ENCODE results near the gene HOXC12. TPM values are rescaled to one million over a fixed set of nuclear protein-coding genes. Genes with fewer than 3 reads are reported as not detected.

The HOXC12 gene
- total and polyA plus RNA-seq, 2 experiments from 2014 or later: not detected

- TF ChIP-seq, protein P1, sequence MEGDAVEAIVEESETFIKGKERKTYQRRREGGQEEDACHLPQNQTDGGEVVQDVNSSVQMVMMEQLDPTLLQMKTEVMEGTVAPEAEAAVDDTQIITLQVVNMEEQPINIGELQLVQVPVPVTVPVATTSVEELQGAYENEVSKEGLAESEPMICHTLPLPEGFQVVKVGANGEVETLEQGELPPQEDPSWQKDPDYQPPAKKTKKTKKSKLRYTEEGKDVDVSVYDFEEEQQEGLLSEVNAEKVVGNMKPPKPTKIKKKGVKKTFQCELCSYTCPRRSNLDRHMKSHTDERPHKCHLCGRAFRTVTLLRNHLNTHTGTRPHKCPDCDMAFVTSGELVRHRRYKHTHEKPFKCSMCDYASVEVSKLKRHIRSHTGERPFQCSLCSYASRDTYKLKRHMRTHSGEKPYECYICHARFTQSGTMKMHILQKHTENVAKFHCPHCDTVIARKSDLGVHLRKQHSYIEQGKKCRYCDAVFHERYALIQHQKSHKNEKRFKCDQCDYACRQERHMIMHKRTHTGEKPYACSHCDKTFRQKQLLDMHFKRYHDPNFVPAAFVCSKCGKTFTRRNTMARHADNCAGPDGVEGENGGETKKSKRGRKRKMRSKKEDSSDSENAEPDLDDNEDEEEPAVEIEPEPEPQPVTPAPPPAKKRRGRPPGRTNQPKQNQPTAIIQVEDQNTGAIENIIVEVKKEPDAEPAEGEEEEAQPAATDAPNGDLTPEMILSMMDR (IDR thresholded peaks at IDR 0.05; ENCODE audit: low read depth, low read length): no peak
- H3K27me3 ChIP-seq: peaks cover 100% of the 10 kb centered on the region
- no peaks in the 10 kb centered on the region for H3K36me3 ChIP-seq
- no peak for DNase-seq (ENCODE audit: low read depth in 1 of 2, low spot score in 1 of 2)
- no peak overlapping the region for H3K4me3 ChIP-seq
- H3K27ac ChIP-seq: no peak overlapping the region
- H3K9me3 ChIP-seq (ENCODE audit: low read depth): no peaks in the 10 kb centered on the region
- H3K4me1 ChIP-seq (ENCODE audit: low read depth): no peaks in the 10 kb centered on the region
Measured at GRCh38 chr12:54007538-54008259, 53.0 kb downstream of the HOXC12 start.

DNA sequence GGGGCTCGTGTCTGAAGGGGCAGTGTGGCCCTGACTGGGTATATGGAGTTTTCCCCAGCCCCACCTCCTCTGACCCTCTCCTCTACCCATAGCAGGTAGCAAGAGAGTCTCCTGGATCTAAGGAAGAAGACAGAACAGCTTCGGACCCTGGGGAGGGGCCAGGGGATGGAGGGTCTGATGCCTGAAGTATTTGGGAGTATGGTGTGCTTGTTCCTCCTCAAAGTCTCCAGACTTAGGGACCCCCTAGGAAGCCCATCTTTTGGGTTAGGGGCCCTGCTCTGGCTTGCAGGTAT lies 53.5 kb downstream of the HOXC12 start:
- Histone ChIP-seq H3K27ac (no peak overlapping the region), H3K4me3 (no peak overlapping the region), H3K36me3 (no peaks in the 10 kb centered on the region), H3K27me3 (peaks cover 100% of the 10 kb centered on the region), H3K4me1 (ENCODE audit: low read depth) (no peaks in the 10 kb centered on the region), H3K9me3 (ENCODE audit: low read depth) (no peaks in the 10 kb centered on the region)
- TF ChIP-seq, protein P1 (IDR thresholded peaks at IDR 0.05; ENCODE audit: low read depth, low read length): no peak
- DNase-seq (ENCODE audit: low read depth in 1 of 2, low spot score in 1 of 2): no peak

Other genes starting within 250 kb of the HOXC12 start
- 116 and 187 TPM in 2 replicates for gene CALCOCO1, start 227.5 kb upstream of the HOXC12 start, total RNA-seq
- gene CALCOCO1, start 227.5 kb upstream of the HOXC12 start, polyA plus RNA-seq: 128 and 176 TPM in 2 replicates
- not detected in 2 replicates for gene CISTR, start 202.9 kb upstream of the HOXC12 start, total RNA-seq
- 0.34 and 0.55 TPM in 2 replicates for gene CISTR, start 202.9 kb upstream of the HOXC12 start, polyA plus RNA-seq
- gene HOXC13, start 16.1 kb upstream of the HOXC12 start, total RNA-seq: not detected in 2 replicates
- gene HOXC13, start 16.1 kb upstream of the HOXC12 start, polyA plus RNA-seq: not detected in 2 replicates
- not detected in 2 replicates for gene HOXC11, start 18.2 kb downstream of the HOXC12 start, total RNA-seq
- not detected in 2 replicates for gene HOXC11, start 18.2 kb downstream of the HOXC12 start, polyA plus RNA-seq
- not detected in 2 replicates for gene HOTAIR, start 20.1 kb downstream of the HOXC12 start, total RNA-seq
- not detected in 2 replicates for gene HOTAIR, start 20.1 kb downstream of the HOXC12 start, polyA plus RNA-seq
- gene HOXC10, start 30.2 kb downstream of the HOXC12 start, total RNA-seq: not detected in 2 replicates
- gene HOXC10, start 30.2 kb downstream of the HOXC12 start, polyA plus RNA-seq: not detected in 2 replicates
- gene HOXC9, start 45.3 kb downstream of the HOXC12 start, total RNA-seq: not detected in 2 replicates
- gene HOXC9, start 45.3 kb downstream of the HOXC12 start, polyA plus RNA-seq: not detected in 2 replicates
- 0.06 TPM in 1 of 2 replicates, not detected in the other for gene HOXC8, start 54.1 kb downstream of the HOXC12 start, total RNA-seq
- gene HOXC8, start 54.1 kb downstream of the HOXC12 start, polyA plus RNA-seq: not detected in 2 replicates
- gene HOXC6, start 73.5 kb downstream of the HOXC12 start, total RNA-seq: not detected in 2 replicates
- gene HOXC6, start 73.5 kb downstream of the HOXC12 start, polyA plus RNA-seq: not detected in 2 replicates
- gene HOXC5, start 78.1 kb downstream of the HOXC12 start, total RNA-seq: not detected in 2 replicates
- not detected in 2 replicates for gene HOXC5, start 78.1 kb downstream of the HOXC12 start, polyA plus RNA-seq
- not detected in 2 replicates for gene HOXC4, start 98.9 kb downstream of the HOXC12 start, total RNA-seq
- gene HOXC4, start 98.9 kb downstream of the HOXC12 start, polyA plus RNA-seq: 0.37 TPM in 1 of 2 replicates, not detected in the other
- 54.2 and 57.2 TPM in 2 replicates for gene SMUG1, start 234.1 kb downstream of the HOXC12 start, total RNA-seq
- gene SMUG1, start 234.1 kb downstream of the HOXC12 start, polyA plus RNA-seq: 39.8 and 50.9 TPM in 2 replicates

Measured in cardiac muscle cell (in vitro differentiated cells and primary cell).